GM12872 (cell line): ENCODE measurements around the gene ITPKB.

Experiments used
- TF ChIP-seq, protein P1 (sequence below): IDR thresholded peaks from 3 replicates; pipeline ENCODE4 v1.5.1; 2011; ENCODE audit warnings: low read depth, mild to moderate bottlenecking, low read length, moderate library complexity; ENCODE audit not compliant: insufficient read depth

ITPKB gene

DNA sequence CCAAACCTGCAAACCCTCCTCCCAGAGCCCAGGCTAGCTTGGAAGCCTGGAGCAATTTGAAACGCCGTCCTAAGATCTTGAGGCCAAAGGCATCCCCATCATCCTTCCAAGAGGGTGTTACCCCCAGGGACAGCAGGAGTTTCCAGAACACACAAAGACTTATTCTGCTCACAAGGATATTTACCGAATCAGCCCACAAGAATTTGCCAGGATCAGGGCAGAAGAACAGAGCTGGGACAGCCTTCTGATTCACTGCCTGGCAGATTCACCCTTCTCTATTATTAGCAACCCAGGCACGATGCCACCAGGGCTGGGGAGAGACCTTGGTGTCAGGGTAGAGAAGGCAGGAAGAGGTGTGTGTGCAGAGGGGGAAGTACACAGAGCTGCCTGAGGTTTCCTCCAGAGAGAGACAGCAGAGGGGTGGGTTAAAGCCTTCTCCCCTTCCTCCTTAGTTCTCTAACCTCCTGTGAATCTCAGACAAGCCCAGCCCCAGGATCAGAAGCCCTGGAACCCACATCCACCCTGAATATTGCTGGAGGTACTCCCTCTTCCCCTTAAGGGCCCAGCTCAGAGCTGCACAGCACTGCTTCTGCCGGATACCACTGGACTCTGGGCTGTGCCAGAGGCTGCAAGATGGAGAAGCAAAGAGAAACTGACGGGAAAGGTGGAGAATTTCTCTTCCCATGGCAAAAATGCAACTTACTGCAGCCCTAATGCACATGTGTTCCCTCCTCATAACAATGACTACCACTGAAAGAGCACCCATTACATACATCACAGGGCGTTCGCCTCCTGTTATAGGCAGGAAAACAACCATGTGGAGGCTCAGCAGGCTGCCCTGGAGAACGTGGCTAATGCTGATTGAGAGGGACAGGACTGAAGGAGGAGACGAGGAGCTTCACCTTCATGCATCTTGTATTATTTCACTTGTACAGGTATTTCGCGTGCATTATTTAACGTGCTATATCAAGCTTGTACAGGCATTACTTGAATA lies 61.8 kb downstream of the ITPKB start:
- TF ChIP-seq, protein P1, sequence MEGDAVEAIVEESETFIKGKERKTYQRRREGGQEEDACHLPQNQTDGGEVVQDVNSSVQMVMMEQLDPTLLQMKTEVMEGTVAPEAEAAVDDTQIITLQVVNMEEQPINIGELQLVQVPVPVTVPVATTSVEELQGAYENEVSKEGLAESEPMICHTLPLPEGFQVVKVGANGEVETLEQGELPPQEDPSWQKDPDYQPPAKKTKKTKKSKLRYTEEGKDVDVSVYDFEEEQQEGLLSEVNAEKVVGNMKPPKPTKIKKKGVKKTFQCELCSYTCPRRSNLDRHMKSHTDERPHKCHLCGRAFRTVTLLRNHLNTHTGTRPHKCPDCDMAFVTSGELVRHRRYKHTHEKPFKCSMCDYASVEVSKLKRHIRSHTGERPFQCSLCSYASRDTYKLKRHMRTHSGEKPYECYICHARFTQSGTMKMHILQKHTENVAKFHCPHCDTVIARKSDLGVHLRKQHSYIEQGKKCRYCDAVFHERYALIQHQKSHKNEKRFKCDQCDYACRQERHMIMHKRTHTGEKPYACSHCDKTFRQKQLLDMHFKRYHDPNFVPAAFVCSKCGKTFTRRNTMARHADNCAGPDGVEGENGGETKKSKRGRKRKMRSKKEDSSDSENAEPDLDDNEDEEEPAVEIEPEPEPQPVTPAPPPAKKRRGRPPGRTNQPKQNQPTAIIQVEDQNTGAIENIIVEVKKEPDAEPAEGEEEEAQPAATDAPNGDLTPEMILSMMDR, result no peak

DNA sequence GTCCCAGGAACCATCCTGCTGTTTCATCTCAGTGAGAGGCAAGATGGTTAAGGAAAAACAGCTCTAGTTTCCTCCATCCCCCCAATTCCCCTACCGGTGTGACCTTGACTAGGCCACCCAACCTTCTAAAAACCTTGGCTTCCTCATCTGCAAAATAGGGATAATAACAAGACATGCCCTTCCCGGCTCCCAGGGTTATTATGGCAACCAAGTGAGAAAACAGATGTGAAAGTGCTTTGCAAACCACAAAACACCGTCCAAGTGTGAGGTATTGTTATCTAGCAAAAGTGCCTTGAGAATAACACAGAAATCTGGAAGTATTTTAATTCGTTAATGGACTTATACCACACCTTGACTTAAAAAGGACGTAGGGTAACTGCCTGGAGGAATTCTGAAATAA lies 62.7 kb downstream of the ITPKB start:
- TF ChIP-seq, protein P1, result no peak

DNA sequence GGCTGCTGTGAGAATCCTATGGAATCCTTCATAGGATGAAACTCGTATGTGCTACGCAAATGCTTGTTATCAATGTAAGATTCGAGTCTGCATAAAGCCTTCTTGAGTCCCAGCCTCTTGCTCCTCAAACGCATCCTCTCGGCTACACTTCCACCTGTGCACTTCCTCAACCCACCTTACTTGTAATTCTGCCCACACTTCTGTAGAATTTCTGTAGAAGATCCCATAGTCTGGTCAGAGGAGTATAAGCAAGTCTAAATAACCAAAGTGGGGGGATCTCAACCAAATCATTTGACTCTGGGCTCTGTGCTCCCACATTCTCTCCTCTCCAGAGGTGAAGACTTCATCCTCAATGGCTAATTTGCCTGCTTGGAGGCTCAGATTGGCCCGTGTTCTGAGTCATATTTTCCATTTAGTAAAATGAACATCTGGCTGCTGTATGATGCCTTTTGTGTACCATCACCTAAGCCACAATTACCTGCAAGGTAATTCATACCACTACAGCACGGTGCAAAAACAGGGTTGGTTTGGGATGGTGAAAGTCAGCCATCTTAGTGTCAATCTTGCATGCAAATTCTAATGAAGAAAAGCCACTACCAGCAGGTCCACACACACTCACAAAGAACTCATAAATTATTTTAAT lies 63.2 kb downstream of the ITPKB start:
- TF ChIP-seq, protein P1, result no peak

DNA sequence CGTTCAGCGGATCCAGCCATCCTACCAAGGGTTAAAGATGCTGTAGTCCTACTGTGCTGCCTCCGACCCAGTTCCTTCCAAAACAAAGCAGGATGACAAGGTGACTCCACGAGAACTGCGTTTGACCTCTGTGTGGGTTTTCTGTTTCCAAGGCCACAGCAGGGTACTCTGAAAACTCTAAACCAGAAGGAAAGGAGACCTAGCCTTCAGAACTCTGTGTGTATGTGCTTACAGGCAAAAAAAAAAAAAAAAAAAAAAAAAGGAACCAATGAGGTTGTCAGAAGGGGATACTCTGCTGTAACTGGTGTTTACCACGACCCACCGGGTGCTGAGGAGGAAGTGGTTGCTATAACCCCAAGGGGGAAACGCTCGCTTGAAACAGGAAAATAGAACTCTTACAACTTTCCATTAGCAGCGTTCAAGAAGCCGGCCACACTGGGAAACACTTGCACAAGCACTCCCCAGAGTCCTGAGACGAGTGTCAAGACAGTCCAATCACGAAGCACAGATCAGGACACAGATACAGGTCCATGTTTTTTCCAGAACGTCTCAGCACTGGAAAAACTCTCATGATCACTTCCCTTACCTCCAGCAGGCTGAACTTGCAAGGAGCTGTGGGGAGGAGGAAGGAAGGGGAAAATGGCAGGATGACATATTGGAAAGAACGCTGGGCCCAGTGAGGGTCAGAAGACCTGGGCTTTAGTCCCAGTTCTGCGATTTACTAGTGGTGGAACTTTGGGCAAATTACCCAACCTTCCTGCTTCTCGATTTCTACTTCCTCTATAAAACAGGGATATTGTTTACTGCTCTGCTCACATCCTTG lies 64.0 kb downstream of the ITPKB start:
- TF ChIP-seq, protein P1, result no peak

DNA sequence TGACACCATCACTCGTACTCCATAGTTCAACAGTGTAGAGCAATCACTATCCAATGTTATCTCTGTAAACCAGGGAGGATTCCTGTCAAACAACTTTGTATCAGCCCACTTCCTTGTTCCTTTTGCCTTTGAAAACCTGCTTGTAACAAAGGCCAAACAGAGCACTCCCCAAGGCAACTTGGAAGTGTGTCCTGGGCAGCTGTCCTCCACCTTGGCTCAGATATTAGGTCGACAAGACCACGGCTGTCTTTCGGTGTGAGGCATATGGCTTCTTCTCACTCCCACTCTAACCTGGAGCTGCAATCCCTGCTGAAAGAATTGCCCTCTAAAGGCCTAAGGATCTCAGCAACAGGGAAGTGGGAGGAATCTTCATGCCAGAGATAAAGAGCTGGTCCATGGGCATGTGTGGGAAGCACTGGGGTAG lies 66.7 kb downstream of the ITPKB start:
- TF ChIP-seq, protein P1, result no peak

DNA sequence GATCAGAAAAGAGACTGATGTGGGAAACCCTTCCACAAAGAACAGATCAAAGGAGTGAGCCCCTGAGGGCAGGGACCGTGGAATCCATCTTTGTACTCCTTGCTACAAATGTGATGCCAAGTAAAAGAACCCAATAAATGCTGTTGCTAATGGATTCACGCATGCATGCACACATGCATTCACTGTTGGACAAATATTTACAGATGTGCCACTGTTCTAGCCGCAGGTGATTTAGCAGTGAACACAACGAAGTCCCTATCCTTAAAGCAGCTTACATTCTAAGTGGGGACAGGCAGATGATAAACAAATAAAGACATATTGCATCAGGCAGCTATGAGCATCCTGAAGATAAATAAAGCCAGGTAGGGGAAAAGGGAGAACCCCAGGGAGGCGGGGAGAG lies 67.8 kb downstream of the ITPKB start:
- TF ChIP-seq, protein P1, result no peak

DNA sequence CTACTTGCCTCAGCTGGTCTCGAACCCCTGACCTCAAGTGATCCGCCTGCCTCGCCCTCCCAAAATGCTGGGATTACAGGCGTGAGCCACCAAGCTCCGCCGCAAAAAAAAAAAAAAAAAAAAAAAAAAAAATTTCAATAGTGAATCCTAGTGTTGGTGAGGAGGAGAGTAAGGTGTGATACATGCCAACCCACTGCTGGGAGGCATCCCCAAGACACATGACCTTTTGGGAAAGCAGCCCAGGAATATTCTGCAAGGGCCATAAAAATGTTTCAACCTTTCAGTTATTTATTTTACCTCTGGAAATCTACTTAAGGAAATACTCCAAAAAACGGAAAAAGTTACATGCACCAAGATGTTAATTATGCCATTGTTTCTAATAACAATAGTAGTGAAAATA lies 69.0 kb downstream of the ITPKB start:
- TF ChIP-seq, protein P1, result no peak
